ENCODE results near the gene USHBP1. TPM values are rescaled to one million over a fixed set of nuclear protein-coding genes. Genes with fewer than 3 reads are reported as not detected.

Gene USHBP1
- total and polyA plus RNA-seq, 2 of the 13 experiments (the other 11 are each of a cell fraction or from before 2014, with no cell fraction given), result 0.15 to 1.5 TPM

DNA sequence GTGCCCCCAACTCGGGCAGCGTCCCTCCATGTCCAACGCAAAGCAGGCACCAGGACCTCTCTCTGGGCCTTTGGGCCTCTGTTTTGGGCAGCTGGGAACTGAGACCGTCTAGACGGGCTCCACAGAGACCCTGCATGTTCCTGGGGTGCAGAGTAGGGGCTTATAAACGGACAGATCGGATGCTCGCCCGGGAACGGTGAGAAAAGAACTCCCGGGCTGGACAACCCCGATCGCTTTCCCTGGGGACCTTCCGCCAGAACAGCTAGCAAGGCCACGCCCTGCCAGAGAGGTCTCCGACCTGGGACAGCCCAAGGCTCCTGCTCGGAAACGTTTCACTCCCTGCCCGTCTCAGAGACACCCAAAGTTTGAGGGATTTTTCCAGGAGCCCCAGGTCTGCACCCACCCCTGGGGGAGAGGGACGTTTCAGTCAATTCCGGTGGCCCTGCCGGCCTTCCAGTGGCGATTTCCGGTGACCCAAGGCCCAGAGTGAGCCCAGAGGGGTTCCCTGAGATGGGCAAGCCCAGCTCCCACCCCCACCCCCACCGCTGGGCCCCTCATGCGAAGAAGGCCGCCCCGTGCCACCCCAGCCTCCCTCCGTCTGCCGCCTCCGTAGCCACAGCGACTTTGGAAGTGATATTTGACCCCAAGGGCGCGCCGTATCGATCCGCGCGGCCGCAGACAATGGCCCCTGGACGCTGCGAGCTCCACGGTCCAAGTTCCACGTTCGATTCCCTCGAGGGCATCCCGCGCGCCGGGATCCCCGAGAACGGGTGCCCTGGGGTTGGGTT lies 20.5 kb downstream of the USHBP1 start (continued):
- TF ChIP-seq, protein P1, sequence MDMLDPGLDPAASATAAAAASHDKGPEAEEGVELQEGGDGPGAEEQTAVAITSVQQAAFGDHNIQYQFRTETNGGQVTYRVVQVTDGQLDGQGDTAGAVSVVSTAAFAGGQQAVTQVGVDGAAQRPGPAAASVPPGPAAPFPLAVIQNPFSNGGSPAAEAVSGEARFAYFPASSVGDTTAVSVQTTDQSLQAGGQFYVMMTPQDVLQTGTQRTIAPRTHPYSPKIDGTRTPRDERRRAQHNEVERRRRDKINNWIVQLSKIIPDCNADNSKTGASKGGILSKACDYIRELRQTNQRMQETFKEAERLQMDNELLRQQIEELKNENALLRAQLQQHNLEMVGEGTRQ (IDR thresholded peaks at IDR 0.05; ENCODE audit: low read depth, low read length), result no peak
- TF ChIP-seq, protein P1 (CRISPR knock-in tag; IDR thresholded peaks at IDR 0.05; ENCODE audit: borderline replicate concordance), result no peak; the same call in 1 of the 2 replicates
- TF ChIP-seq KAT7 (CRISPR knock-in tag; IDR thresholded peaks at IDR 0.05; ENCODE audit: borderline replicate concordance), result no peak; the same call in 1 of the 2 replicates
- no peak for TF ChIP-seq ZNF839 (CRISPR knock-in tag; IDR thresholded peaks at IDR 0.05; ENCODE audit: borderline replicate concordance)
- peak; percentile 76; the same call in 1 of the 2 replicates for TF ChIP-seq ZNF296 (CRISPR knock-in tag; conservative IDR thresholded peaks at IDR 0.05)
- TF ChIP-seq, protein P2, sequence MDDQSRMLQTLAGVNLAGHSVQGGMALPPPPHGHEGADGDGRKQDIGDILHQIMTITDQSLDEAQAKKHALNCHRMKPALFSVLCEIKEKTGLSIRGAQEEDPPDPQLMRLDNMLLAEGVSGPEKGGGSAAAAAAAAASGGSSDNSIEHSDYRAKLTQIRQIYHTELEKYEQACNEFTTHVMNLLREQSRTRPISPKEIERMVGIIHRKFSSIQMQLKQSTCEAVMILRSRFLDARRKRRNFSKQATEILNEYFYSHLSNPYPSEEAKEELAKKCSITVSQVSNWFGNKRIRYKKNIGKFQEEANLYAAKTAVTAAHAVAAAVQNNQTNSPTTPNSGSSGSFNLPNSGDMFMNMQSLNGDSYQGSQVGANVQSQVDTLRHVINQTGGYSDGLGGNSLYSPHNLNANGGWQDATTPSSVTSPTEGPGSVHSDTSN (CRISPR knock-in tag; IDR thresholded peaks at IDR 0.05; ENCODE audit: borderline replicate concordance), result no peak
- TF ChIP-seq YEATS4 (CRISPR knock-in tag; IDR thresholded peaks at IDR 0.05; ENCODE audit: borderline replicate concordance), result peak; percentile 80
- no peak for TF ChIP-seq U2AF2 (IDR thresholded peaks at IDR 0.05; ENCODE audit: low read depth, low read length)
- no peak; the same call in 1 of the 2 replicates for TF ChIP-seq ZNF607 (CRISPR knock-in tag; IDR thresholded peaks at IDR 0.05; ENCODE audit: borderline replicate concordance)
- no peak for TF ChIP-seq ZNF781 (CRISPR knock-in tag; IDR thresholded peaks at IDR 0.05; ENCODE audit: borderline replicate concordance, not compliant biosample characterization)
- no peak for TF ChIP-seq ZNF3 (CRISPR knock-in tag; IDR thresholded peaks at IDR 0.05)
- 0 out of 2 replicates have a peak, but pooled peaks have one; percentile 67 for TF ChIP-seq HOXA5 (CRISPR knock-in tag; IDR thresholded peaks at IDR 0.05)
- no peak for TF ChIP-seq ARNT (IDR thresholded peaks at IDR 0.05)
- TF ChIP-seq ZNF253 (CRISPR knock-in tag; IDR thresholded peaks at IDR 0.05; ENCODE audit: borderline replicate concordance), result no peak
- TF ChIP-seq ZNF772 (CRISPR knock-in tag; IDR thresholded peaks at IDR 0.05), result no peak
- no peak for TF ChIP-seq TEAD2 (CRISPR knock-in tag; IDR thresholded peaks at IDR 0.05)
- peak; percentile 95 for TF ChIP-seq RXRA (CRISPR knock-in tag; IDR thresholded peaks at IDR 0.05)
- no peak for TF ChIP-seq HOXD1 (CRISPR knock-in tag; IDR thresholded peaks at IDR 0.05)
- peak; percentile 71; the same call in 1 of the 2 replicates for TF ChIP-seq MTA1 (CRISPR knock-in tag; IDR thresholded peaks at IDR 0.05; ENCODE audit: borderline replicate concordance)
- no peak for TF ChIP-seq NFE2L2 (IDR thresholded peaks at IDR 0.05; ENCODE audit: low read length)
- TF ChIP-seq, protein P3, sequence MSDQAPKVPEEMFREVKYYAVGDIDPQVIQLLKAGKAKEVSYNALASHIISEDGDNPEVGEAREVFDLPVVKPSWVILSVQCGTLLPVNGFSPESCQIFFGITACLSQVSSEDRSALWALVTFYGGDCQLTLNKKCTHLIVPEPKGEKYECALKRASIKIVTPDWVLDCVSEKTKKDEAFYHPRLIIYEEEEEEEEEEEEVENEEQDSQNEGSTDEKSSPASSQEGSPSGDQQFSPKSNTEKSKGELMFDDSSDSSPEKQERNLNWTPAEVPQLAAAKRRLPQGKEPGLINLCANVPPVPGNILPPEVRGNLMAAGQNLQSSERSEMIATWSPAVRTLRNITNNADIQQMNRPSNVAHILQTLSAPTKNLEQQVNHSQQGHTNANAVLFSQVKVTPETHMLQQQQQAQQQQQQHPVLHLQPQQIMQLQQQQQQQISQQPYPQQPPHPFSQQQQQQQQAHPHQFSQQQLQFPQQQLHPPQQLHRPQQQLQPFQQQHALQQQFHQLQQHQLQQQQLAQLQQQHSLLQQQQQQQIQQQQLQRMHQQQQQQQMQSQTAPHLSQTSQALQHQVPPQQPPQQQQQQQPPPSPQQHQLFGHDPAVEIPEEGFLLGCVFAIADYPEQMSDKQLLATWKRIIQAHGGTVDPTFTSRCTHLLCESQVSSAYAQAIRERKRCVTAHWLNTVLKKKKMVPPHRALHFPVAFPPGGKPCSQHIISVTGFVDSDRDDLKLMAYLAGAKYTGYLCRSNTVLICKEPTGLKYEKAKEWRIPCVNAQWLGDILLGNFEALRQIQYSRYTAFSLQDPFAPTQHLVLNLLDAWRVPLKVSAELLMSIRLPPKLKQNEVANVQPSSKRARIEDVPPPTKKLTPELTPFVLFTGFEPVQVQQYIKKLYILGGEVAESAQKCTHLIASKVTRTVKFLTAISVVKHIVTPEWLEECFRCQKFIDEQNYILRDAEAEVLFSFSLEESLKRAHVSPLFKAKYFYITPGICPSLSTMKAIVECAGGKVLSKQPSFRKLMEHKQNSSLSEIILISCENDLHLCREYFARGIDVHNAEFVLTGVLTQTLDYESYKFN (CRISPR knock-in tag; conservative IDR thresholded peaks at IDR 0.05), result peak; percentile 84
- TF ChIP-seq, protein P4, sequence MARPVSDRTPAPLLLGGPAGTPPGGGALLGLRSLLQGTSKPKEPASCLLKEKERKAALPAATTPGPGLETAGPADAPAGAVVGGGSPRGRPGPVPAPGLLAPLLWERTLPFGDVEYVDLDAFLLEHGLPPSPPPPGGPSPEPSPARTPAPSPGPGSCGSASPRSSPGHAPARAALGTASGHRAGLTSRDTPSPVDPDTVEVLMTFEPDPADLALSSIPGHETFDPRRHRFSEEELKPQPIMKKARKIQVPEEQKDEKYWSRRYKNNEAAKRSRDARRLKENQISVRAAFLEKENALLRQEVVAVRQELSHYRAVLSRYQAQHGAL (CRISPR knock-in tag; IDR thresholded peaks at IDR 0.05; ENCODE audit: not compliant biosample characterization), result no peak
- TF ChIP-seq TP53 (CRISPR knock-in tag; conservative IDR thresholded peaks at IDR 0.05), result no peak

Measured in HepG2 (cell line).